Measurements from ENCODE around the gene FGGY.

FGGY gene

GRCh38 chr1:59271561-59272260 is 25.2 kb upstream of the FGGY start:
- TF ChIP-seq, protein P1, sequence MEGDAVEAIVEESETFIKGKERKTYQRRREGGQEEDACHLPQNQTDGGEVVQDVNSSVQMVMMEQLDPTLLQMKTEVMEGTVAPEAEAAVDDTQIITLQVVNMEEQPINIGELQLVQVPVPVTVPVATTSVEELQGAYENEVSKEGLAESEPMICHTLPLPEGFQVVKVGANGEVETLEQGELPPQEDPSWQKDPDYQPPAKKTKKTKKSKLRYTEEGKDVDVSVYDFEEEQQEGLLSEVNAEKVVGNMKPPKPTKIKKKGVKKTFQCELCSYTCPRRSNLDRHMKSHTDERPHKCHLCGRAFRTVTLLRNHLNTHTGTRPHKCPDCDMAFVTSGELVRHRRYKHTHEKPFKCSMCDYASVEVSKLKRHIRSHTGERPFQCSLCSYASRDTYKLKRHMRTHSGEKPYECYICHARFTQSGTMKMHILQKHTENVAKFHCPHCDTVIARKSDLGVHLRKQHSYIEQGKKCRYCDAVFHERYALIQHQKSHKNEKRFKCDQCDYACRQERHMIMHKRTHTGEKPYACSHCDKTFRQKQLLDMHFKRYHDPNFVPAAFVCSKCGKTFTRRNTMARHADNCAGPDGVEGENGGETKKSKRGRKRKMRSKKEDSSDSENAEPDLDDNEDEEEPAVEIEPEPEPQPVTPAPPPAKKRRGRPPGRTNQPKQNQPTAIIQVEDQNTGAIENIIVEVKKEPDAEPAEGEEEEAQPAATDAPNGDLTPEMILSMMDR (IDR thresholded peaks at IDR 0.05; ENCODE audit: low read depth, low read length, missing control alignments), result no peak

DNA sequence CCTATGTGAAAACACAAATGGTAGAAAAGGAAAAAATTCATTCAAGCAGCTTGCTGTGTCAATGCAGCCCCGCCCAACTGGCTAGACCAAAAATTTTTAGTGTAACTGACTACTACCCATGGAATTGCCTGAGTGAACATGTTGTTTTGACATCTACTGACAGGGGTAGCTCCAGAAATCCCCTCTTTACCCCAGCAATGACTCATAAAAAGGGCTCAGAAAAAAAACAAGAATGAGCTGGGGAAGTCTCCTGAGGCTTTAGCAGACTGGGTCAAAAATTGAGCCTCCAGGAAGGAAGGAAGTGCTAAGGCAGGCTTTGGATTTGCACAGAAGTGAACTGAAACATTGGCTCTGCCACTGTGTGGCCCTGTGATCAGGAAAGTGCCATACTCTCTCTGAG is 24.4 kb upstream of the FGGY start:
- H3K4me3 ChIP-seq (ENCODE audit: low read depth, low read length), result no peak overlapping the region
- no peak for DNase-seq (ENCODE audit: low read depth)
- TF ChIP-seq, protein P1 (IDR thresholded peaks at IDR 0.05; ENCODE audit: low read depth, low read length, missing control alignments), result no peak
- in situ Hi-C loops (cut with HindIII; ENCODE audit: low sequenced_read_pairs), result no loop called here

More at GRCh38 chr1:59271561-59272260, 25.2 kb upstream of the FGGY start:
- in situ Hi-C loops (cut with HindIII; ENCODE audit: low sequenced_read_pairs), result no loop called here
- H3K4me3 ChIP-seq (ENCODE audit: low read depth, low read length), result no peak overlapping the region
- DNase-seq (ENCODE audit: low read depth), result no peak

GRCh38 chr1:59276439-59276851 is 20.4 kb upstream of the FGGY start:
- DNase-seq (ENCODE audit: low read depth), result no peak
- no peak overlapping the region for H3K4me3 ChIP-seq (ENCODE audit: low read depth, low read length)
- TF ChIP-seq, protein P1 (IDR thresholded peaks at IDR 0.05; ENCODE audit: low read depth, low read length, missing control alignments), result no peak
- in situ Hi-C loops (cut with HindIII; ENCODE audit: low sequenced_read_pairs), result no loop called here

GRCh38 chr1:59278780-59279354 is 18.0 kb upstream of the FGGY start:
- in situ Hi-C loops (cut with HindIII; ENCODE audit: low sequenced_read_pairs), result no loop called here
- H3K4me3 ChIP-seq (ENCODE audit: low read depth, low read length), result no peak overlapping the region
- no peak for DNase-seq (ENCODE audit: low read depth)
- TF ChIP-seq, protein P1 (IDR thresholded peaks at IDR 0.05; ENCODE audit: low read depth, low read length, missing control alignments), result no peak

DNA sequence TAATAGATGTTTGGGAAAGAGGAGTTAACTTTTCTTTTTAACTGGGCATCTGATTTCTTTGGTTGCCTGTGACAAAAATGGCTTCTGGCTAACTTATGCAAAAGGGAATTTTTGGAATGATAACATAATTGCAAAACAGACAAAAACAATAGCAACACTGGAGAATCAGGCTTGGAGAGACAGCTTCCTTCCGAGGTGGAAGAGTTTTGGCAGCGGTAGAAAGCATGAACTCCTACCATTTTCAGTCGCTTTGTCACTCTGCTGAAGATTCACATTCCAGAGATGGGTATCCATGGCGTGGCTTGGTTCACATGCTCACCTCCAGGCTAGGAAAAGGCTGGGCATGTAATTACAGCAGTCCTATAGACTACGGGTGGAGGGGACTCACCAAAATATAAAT is 17.2 kb upstream of the FGGY start:
- TF ChIP-seq, protein P1 (IDR thresholded peaks at IDR 0.05; ENCODE audit: low read depth, low read length, missing control alignments), result no peak
- H3K4me3 ChIP-seq (ENCODE audit: low read depth, low read length), result no peak overlapping the region
- no peak for DNase-seq (ENCODE audit: low read depth)
- in situ Hi-C loops (cut with HindIII; ENCODE audit: low sequenced_read_pairs), result no loop called here

DNA sequence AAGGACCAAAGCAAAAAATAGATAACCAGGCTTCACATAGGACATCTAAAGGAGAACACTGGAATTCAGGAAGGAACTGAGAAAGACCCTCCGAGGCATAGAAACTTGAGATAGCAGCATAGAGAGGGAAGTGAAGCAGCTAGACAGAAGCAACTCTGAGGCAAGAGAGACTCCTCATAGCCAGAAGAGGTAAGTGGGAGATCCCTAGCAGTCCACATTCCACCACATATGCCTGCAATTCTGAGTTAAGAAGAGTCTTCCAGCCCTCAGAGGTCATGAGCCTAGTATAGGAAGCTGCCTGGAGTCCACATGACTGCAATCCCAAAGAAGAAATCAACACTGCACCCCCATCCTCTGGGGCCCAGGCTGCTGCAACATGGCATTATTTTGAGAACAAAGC is 13.9 kb upstream of the FGGY start:
- DNase-seq (ENCODE audit: low read depth), result no peak
- H3K4me3 ChIP-seq (ENCODE audit: low read depth, low read length), result no peak overlapping the region
- TF ChIP-seq, protein P1 (IDR thresholded peaks at IDR 0.05; ENCODE audit: low read depth, low read length, missing control alignments), result no peak
- in situ Hi-C loops (cut with HindIII; ENCODE audit: low sequenced_read_pairs), result no loop called here
